T-helper 17 cell (primary cell): ENCODE data around the gene SPTBN2. TPM values are rescaled to one million over a fixed set of nuclear protein-coding genes. Genes with fewer than 3 reads are reported as not detected.
"Not testable (repeated sequence)": the region's sequence is repeated elsewhere in the genome, so short reads cannot be mapped to it uniquely, and the experiment has no call there.

Source experiments
- ATAC-seq: fragments of 150-1000 bp; cut with Tn5 transposase; 2 replicates; pipeline ENCODE4 v1.10.0; 2021; ENCODE audit warnings: mild to moderate bottlenecking, moderate library complexity
- DNase-seq, 3 donors: peaks; one replicate each; pipeline versions ENCODE4 v3.0.0 to v3.0.0-alpha.2; 2020 to 2021
- H3K9me3 ChIP-seq: one replicate; pipeline ENCODE4 v1.7.0; 2013; ENCODE audit warnings: low read length, mild to moderate bottlenecking; ENCODE audit not compliant: control insufficient read depth, poor library complexity, severe bottlenecking
- H3K27ac Mint-ChIP-seq: one replicate; pipeline ENCODE4 v1.8.0; 2022; ENCODE audit warnings: mild to moderate bottlenecking, moderate library complexity, mixed read lengths
- H3K27me3 Mint-ChIP-seq: one replicate; pipeline ENCODE4 v1.8.0; 2022; ENCODE audit warnings: mixed read lengths
- H3K36me3 Mint-ChIP-seq: one replicate; pipeline ENCODE4 v1.8.0; 2022; ENCODE audit warnings: low read depth, mixed read lengths
- H3K4me1 Mint-ChIP-seq: one replicate; pipeline ENCODE4 v1.8.0; 2022; ENCODE audit warnings: mild to moderate bottlenecking, mixed read lengths
- H3K4me3 Mint-ChIP-seq: one replicate; pipeline ENCODE4 v1.8.0; 2022; ENCODE audit warnings: mild to moderate bottlenecking, moderate library complexity, mixed read lengths
- total RNA-seq, 4 donors: library from RNA in 2 of 4; stranded (reverse) in 2 of 4; gene quantifications; one replicate each; pipeline ENCODE4 v1.2.3 and lab custom pipeline; 2022 to 2026

The SPTBN2 gene
- total RNA-seq, 2 donors from 2014 or later: 0.23 TPM; not detected in 1

GRCh38 chr11:66649903-66650302, 79.1 kb downstream of the SPTBN2 start:
- ATAC-seq (no peak), DNase-seq (no peak)
- Mint-ChIP-seq H3K27me3 (no peaks in the 10 kb centered on the region), H3K4me3 (peak overlapping the region; percentile 60), H3K27ac (peak overlapping the region; percentile 93), H3K4me1 (peaks cover 46% of the 10 kb centered on the region), H3K36me3 (peaks cover 7% of the 10 kb centered on the region)
- no peaks in the 10 kb centered on the region for H3K9me3 ChIP-seq

- no peak for DNase-seq
- peak overlapping the region; percentile 95 for H3K27ac Mint-ChIP-seq
- H3K36me3 Mint-ChIP-seq: peaks cover 23% of the 10 kb centered on the region
- H3K27me3 Mint-ChIP-seq: no peaks in the 10 kb centered on the region
- no peaks in the 10 kb centered on the region for H3K9me3 ChIP-seq
- peak overlapping the region; percentile 57 for H3K4me3 Mint-ChIP-seq
- ATAC-seq: no peak
- peaks cover 63% of the 10 kb centered on the region for H3K4me1 Mint-ChIP-seq
These were observed 82.2 kb downstream of the SPTBN2 start for GRCh38 chr11:66646828-66647227.

DNA sequence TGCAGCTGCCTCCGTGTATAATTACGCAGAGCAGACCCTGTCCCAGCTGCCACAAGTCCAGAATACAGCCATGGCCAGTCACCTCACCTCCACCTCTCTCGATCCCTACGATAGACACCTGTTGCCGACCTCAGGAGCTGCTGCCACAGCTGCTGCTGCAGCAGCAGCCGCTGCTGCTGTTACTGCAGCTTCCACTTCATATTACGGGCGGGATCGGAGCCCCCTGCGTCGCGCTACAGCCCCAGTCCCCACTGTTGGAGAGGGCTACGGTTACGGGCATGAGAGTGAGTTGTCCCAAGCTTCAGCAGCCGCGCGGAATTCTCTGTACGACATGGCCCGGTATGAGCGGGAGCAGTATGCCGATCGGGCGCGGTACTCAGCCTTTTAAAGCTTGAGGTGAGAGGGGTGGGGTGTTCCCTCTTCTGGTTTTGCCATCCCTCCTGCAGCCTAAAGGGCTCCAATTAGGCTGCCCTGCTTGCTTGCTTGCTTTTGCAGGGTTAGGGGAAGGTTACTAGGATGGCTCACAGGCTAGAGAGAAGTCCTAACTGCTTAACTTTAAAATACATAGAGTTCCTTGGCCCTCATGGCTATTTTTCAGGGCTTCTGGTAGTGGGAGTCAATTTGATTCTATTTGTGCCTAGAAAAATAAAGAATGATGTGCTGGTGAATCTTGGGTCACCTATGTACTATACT, 85.1 kb downstream of the SPTBN2 start:
- Mint-ChIP-seq H3K27me3 (no peaks in the 10 kb centered on the region), H3K27ac (peak overlapping the region; percentile 98), H3K4me1 (peaks cover 76% of the 10 kb centered on the region), H3K4me3 (peak overlapping the region; percentile 89), H3K36me3 (peaks cover 29% of the 10 kb centered on the region)
- DNase-seq (no peak), ATAC-seq (no peak)
- H3K9me3 ChIP-seq: no peaks in the 10 kb centered on the region

- Mint-ChIP-seq H3K27ac (peak overlapping the region; percentile 98), H3K4me3 (peak overlapping the region; percentile 89), H3K4me1 (peaks cover 83% of the 10 kb centered on the region), H3K27me3 (no peaks in the 10 kb centered on the region), H3K36me3 (peaks cover 26% of the 10 kb centered on the region)
- DNase-seq: no peak
- no peak for ATAC-seq
- no peaks in the 10 kb centered on the region for H3K9me3 ChIP-seq
These were observed 87.2 kb downstream of the SPTBN2 start for GRCh38 chr11:66641834-66642233.

DNA sequence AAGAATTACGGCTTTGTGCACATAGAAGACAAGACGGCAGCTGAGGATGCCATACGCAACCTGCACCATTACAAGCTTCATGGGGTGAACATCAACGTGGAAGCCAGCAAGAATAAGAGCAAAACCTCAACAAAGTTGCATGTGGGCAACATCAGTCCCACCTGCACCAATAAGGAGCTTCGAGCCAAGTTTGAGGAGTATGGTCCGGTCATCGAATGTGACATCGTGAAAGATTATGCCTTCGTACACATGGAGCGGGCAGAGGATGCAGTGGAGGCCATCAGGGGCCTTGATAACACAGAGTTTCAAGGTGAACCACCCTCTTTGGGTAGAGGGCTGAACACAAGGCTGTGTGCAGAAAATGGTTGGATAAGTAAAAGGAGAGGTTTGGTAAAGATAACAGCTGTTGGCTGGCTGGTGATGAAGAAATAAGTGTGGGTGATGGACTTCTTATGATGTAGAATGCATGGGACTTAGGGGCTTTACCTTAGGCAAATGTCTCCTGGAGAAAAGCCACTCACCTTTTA, 89.1 kb downstream of the SPTBN2 start:
- not testable (repeated sequence) for DNase-seq, H3K27me3 Mint-ChIP-seq, H3K9me3 ChIP-seq, ATAC-seq
- H3K4me3 Mint-ChIP-seq: peak overlapping the region; percentile 98
- H3K4me1 Mint-ChIP-seq: peaks cover 64% of the 10 kb centered on the region
- H3K36me3 Mint-ChIP-seq: peaks cover 21% of the 10 kb centered on the region
- H3K27ac Mint-ChIP-seq: peak overlapping the region; percentile 98

DNA sequence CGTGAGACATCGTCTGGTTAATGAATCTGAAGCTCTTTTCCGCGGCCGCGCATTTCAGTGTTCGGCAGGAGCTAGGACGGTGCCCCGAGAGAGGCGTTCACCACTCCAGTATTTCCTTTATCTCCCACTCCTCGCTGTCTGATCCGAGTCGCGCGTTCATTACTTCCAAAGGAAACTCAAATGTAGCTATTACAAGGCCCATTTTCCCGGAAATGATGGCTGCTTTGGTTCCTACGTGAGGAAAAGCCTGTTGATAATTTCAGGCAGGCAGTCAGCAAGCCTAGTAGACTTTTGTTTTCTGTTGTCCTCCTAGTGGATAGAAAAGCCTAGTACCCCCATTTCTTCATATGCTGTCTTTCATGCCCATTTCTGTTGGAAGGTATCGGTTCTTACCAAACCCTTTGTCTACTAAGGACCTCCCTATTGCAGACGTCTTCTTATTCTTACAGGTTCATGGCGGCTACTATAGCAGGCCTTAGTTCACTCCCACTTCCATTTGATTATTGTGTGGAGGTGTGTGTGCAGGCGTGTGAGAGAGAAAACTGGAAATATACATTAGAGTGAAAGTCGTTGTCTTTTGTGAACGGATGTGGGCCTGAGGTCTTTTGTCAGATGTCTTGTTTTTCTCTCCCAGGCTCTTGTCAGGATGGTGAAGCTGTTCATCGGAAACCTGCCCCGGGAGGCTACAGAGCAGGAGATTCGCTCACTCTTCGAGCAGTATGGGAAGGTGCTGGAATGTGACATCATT, 89.8 kb downstream of the SPTBN2 start:
- H3K9me3 ChIP-seq: no peaks in the 10 kb centered on the region
- H3K4me3 Mint-ChIP-seq: peak overlapping the region; percentile 98
- peaks cover 62% of the 10 kb centered on the region for H3K4me1 Mint-ChIP-seq
- peak overlapping the region; percentile 98 for H3K27ac Mint-ChIP-seq
- DNase-seq: peak in 1 of 3 donors; percentile 19
- H3K36me3 Mint-ChIP-seq: peaks cover 21% of the 10 kb centered on the region
- peak; percentile 1 for ATAC-seq
- H3K27me3 Mint-ChIP-seq: no peaks in the 10 kb centered on the region

- Mint-ChIP-seq H3K4me1 (peaks cover 58% of the 10 kb centered on the region), H3K4me3 (peak within 1 kb of the TSS; percentile 98), H3K27me3 (no peaks in the 10 kb centered on the region), H3K36me3 (peaks cover 21% of the 10 kb centered on the region), H3K27ac (peak within 1 kb of the TSS; percentile 98)
- DNase-seq (peak; percentile 84 to 93 (median 91)), ATAC-seq (peak; percentile 89)
- no peaks in the 10 kb centered on the region for H3K9me3 ChIP-seq
These were observed 90.6 kb downstream of the SPTBN2 start, which contains the start of gene RBM4 for GRCh38 chr11:66638177-66639065. RBM4 (plus strand) TSS chr11:66638703; CDS start chr11:66639712, 1,009 bp downstream.

DNA sequence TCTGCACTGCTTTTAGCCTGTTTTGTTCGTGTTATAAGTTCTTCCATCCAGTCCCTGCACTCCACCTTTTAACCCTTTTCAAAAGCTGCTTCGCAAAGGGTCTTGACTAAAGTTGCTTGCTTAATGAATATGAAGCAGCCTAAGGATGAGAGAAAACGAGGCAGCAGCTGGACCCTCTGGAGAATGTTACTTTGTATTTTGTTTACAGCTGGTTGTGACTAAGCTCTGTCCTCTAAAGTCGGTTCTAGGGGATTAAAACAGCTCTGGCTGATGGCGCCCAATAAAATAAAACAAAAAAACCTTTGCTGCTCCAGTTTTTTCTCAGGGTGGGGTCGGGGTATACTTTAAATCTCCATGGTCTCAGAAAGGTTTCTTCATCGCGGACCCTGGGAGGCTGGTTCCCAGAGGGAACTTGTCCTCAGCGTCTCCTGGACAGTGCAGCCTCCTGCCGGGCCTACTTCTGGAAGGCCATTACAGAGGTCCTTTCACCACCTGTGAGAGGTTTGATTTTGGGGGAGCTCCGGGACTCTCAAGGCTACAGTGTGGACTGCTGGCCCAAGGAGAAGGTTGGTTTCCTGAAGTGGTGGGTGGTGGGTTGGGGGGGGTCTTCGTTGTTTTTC, 91.3 kb downstream of the SPTBN2 start:
- Mint-ChIP-seq H3K27me3 (no peaks in the 10 kb centered on the region), H3K4me1 (peaks cover 51% of the 10 kb centered on the region), H3K4me3 (peak overlapping the region; percentile 98), H3K36me3 (peaks cover 13% of the 10 kb centered on the region), H3K27ac (peak overlapping the region; percentile 98)
- ATAC-seq (no peak), DNase-seq (no peak)
- no peaks in the 10 kb centered on the region for H3K9me3 ChIP-seq

DNA sequence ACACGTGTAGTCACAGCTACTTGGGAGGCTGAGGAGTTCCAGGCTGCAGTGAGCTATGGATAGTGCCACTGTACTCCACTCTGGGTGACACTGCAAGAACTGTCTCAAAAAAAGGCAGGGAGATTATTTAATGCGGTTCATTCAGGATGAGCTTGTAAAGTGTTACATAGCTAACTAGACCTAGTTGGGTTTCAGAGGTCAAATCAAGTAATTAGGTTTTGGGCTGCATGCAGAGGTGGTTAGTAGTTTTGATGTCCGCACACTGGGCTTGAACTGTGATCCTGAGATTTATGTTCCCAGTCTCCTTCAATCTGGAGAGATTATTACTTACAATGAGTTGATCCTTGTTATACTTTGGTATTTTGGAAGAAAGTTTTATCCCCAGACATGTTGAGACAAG, 92.6 kb downstream of the SPTBN2 start:
- Mint-ChIP-seq H3K4me3 (no peak overlapping the region), H3K36me3 (peaks cover 9% of the 10 kb centered on the region), H3K27ac (no peak overlapping the region), H3K4me1 (peaks cover 46% of the 10 kb centered on the region), H3K27me3 (no peaks in the 10 kb centered on the region)
- DNase-seq: no peak
- ATAC-seq: no peak
- H3K9me3 ChIP-seq: no peaks in the 10 kb centered on the region

Other genes starting within 250 kb of the SPTBN2 start
- 10 to 100 TPM; 23.9 to 34.0 TPM for gene DPP3, start 248.8 kb downstream of the SPTBN2 start, total RNA-seq
- 10 to 100 TPM; 15.2 to 16.4 TPM for gene BBS1, start 218.6 kb downstream of the SPTBN2 start, total RNA-seq
- gene ZDHHC24, start 183.2 kb downstream of the SPTBN2 start, total RNA-seq: 10 to 100 TPM; 15.2 to 18.1 TPM
- gene ACTN3, start 182.3 kb downstream of the SPTBN2 start, total RNA-seq: under 1 TPM in 1 of 2 donors, not detected in 1; 0.30 TPM
- gene CTSF, start 160.6 kb downstream of the SPTBN2 start, total RNA-seq: 10 to 100 TPM; 10.5 to 13.4 TPM
- gene CCDC87, start 136.2 kb downstream of the SPTBN2 start, total RNA-seq: 1 to 10 TPM in 1 of 2 donors, under 1 TPM in 1; 0.63 to 2.3 TPM
- 10 to 100 TPM; 23.1 to 23.4 TPM for gene CCS, start 136.0 kb downstream of the SPTBN2 start, total RNA-seq
- gene RBM14, start 112.6 kb downstream of the SPTBN2 start, total RNA-seq: 100 to 1,000 TPM; 286 to 398 TPM
- gene RBM4, start 90.5 kb downstream of the SPTBN2 start, total RNA-seq: 100 to 1,000 TPM; 205 to 261 TPM
- gene RBM4B, start 51.3 kb downstream of the SPTBN2 start, total RNA-seq: 1 to 10 TPM; 7.3 to 9.9 TPM
- 10 to 100 TPM; 36.2 to 41.6 TPM for gene RCE1, start 114.2 kb upstream of the SPTBN2 start, total RNA-seq
- 1 to 10 TPM; 6.2 to 8.3 TPM for gene LRFN4, start 127.8 kb upstream of the SPTBN2 start, total RNA-seq
- 1 to 10 TPM; 5.8 to 7.4 TPM for gene PC, start 229.2 kb upstream of the SPTBN2 start, total RNA-seq
- not detected for gene C11orf86, start 246.1 kb upstream of the SPTBN2 start, total RNA-seq